IPS-20b (cell line): ENCODE results near the gene UBN2.

Experiments used
- H3K27ac ChIP-seq: one replicate; pipeline ENCODE4 v1.5.1; 2013; ENCODE audit warnings: low read length
- H3K27me3 ChIP-seq: 2 replicates; pipeline ENCODE4 v1.6.1; 2013; ENCODE audit warnings: mild to moderate bottlenecking, low read length, inconsistent platforms; ENCODE audit not compliant: insufficient read depth
- H3K36me3 ChIP-seq: 2 replicates; pipeline ENCODE4 v1.6.1; 2013; ENCODE audit warnings: low read depth, mild to moderate bottlenecking, inconsistent platforms, low read length, moderate library complexity; ENCODE audit not compliant: insufficient read depth
- H3K4me1 ChIP-seq: 2 replicates; pipeline ENCODE4 v1.6.1; 2013; ENCODE audit warnings: mild to moderate bottlenecking, control low read depth, inconsistent platforms, low read length, moderate library complexity; ENCODE audit not compliant: insufficient read depth
- H3K4me3 ChIP-seq: 2 replicates; pipeline ENCODE4 v1.5.1; 2013; ENCODE audit warnings: mild to moderate bottlenecking, low read length, inconsistent platforms
- H3K9ac ChIP-seq: 2 replicates; pipeline ENCODE4 v1.6.1; 2013; ENCODE audit warnings: low read depth, mild to moderate bottlenecking, inconsistent platforms, low read length, moderate library complexity
- H3K9me3 ChIP-seq: 2 replicates; pipeline ENCODE4 v1.6.1; 2013; ENCODE audit warnings: mild to moderate bottlenecking, low read depth, low read length, inconsistent platforms; ENCODE audit not compliant: insufficient read depth

UBN2 gene

DNA sequence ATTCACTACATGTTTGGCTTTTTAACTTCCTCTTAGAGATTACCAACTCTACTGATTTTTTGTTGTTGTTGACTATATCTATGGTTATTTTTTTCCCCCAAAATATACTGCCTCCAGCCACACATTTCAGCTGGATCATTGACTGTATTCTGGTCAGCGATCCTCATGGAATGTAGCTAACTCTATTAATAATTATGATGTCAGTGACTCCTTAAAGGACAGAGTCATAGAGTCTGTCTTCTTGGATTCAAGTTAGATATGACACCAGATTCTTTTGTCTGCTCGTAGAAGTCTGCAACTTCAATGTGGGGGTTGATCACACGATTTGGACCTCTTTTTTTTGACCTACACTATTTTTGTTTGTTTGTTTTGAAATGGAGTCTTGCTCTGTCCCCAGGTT, 33.2 kb downstream of the UBN2 start:
- Histone ChIP-seq H3K27ac (no peak overlapping the region), H3K36me3 (peaks cover 85% of the 10 kb centered on the region), H3K9ac (no peak overlapping the region), H3K9me3 (no peaks in the 10 kb centered on the region), H3K27me3 (no peaks in the 10 kb centered on the region), H3K4me3 (no peak overlapping the region), H3K4me1 (no peaks in the 10 kb centered on the region)

DNA sequence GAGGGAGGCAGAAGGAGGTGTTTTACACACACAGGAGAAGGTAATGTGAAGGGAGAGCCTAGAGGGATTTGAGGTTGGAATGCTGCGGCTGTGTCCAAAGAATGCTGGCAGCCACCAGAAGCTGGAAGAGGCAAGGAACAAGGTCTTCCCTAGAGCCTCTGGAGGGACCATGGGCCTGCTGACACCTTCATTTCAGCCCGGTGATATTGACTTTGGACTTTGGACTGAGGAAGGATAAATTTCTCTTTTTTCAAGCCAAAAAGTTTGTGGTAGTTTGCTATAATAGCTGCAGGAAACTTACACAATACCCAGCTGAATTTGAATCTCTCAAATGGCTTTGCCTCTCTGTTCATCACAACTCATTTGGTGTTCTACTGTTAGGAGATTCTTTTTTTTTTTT, 34.6 kb downstream of the UBN2 start:
- no peak overlapping the region for H3K9ac ChIP-seq
- H3K4me3 ChIP-seq = no peak overlapping the region
- H3K27me3 ChIP-seq = no peaks in the 10 kb centered on the region
- no peaks in the 10 kb centered on the region for H3K4me1 ChIP-seq
- H3K36me3 ChIP-seq = peaks cover 84% of the 10 kb centered on the region
- H3K9me3 ChIP-seq = no peaks in the 10 kb centered on the region
- H3K27ac ChIP-seq = no peak overlapping the region

DNA sequence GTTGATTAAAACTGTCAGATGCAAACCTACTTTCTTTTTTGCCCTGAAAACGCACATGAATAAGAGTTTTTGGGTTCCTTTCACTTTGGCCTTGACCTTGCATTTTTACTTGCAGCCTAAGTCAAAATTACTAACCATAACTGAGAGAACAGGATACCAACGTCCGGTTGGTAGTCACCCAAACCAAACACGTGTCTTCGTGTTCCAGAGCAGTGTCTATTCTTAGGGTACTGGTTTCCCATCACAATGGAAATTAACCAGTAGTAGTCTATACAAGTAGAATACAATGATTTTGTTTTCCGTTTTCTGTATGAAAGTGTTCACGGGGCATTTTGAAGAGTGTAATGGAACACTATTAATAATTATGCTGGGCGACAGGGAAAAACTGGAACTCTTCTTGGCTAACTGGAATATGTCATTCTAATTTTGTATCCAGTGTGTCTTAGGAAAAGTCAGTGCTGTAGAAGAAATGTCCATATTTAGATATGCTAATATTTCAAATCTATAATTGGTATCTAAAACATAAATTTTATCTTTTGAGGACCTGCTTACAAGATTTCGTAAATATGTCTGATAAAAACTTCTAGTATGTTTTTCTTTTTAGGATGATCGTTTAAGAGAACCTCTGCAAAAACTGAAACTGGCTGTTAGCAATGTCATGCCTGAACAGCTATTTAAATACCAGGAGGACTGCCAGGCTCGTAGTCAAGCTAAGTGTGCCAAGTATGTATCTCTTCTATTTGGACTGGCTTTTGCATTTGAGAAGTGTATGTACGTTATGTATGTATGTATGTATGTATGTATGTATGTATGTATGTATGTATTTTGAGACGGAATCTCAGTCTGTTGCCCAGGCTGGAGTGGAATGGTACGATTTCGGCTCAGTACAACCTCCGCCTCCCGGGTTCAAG, 40.9 kb downstream of the UBN2 start:
- H3K27ac ChIP-seq = no peak overlapping the region
- H3K9me3 ChIP-seq = no peaks in the 10 kb centered on the region
- H3K27me3 ChIP-seq = no peaks in the 10 kb centered on the region
- peaks cover 85% of the 10 kb centered on the region for H3K36me3 ChIP-seq
- H3K4me1 ChIP-seq = no peaks in the 10 kb centered on the region
- no peak overlapping the region for H3K4me3 ChIP-seq
- H3K9ac ChIP-seq = no peak overlapping the region

DNA sequence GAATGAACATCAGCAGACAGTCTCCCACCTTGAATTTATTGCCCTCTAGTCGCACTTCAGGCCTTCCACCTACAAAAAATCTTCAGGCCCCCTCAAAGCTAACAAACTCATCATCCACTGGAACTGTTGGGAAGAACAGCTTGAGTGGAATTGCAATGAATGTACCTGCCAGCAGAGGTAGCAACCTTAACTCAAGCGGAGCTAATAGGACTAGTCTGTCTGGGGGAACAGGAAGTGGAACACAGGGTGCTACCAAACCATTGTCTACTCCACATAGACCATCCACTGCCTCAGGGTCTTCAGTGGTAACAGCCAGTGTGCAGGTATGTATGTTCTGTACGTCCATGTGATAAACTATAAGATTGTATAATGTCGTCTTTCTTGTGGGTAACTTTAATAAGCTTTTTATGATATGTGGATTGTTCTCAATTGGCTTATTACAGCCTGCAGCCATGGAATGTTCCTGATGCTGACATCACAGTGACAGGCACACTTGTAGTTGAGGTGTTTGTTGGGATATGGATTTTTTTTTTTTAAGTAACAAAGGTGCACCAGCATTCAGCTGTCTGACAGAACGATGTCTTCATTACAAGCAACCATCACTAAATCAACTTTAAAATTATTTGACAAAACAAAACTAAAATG, 53.3 kb downstream of the UBN2 start:
- Histone ChIP-seq H3K27me3 (no peaks in the 10 kb centered on the region), H3K27ac (no peak overlapping the region), H3K9me3 (no peaks in the 10 kb centered on the region), H3K4me1 (no peaks in the 10 kb centered on the region), H3K4me3 (no peak overlapping the region), H3K36me3 (peaks cover 50% of the 10 kb centered on the region), H3K9ac (no peak overlapping the region)

DNA sequence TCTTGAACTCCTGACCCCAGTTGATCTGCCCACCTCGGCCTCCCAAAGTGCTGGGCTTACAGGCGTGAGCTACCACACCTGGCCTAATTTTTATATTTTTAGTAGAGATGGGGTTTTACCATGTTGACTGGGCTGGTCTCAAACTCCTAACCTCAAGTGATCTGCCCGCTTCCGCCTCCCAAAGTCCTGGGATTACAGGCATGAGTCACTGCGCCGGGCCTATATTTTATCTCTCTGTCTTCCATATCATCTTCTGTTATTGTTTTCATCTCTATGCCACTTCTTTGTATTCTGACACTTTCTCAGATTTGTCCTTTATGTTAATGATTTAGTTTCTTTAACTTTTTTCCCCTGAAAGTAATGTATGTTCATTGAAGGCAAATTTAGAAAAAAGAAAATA, 55.1 kb downstream of the UBN2 start:
- H3K4me1 ChIP-seq = no peaks in the 10 kb centered on the region

DNA sequence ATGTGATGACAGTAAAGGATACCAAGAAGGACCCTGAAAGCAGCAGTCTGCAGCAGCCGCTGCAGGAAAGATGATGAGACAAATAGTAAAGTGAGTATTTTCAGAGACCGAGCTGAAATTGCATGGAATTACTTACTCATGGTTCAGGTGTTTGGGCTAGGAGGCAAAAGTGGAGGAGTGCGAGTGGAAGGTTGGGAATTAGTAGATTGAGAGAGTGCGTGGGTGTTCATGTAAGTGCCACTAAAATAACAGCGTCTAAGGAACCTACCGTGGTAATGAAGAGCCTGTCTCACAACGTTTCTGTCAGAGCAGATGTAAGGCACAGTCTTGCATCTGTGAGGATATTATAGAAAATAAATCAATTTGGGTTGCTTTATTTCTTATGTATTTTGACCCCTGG, 61.8 kb downstream of the UBN2 start:
- H3K9ac ChIP-seq = no peak overlapping the region
- peaks cover 31% of the 10 kb centered on the region; the same call in 1 of the 2 replicates for H3K36me3 ChIP-seq
- no peaks in the 10 kb centered on the region for H3K4me1 ChIP-seq
- no peak overlapping the region for H3K27ac ChIP-seq
- no peaks in the 10 kb centered on the region for H3K27me3 ChIP-seq
- H3K9me3 ChIP-seq = no peaks in the 10 kb centered on the region
- no peak overlapping the region for H3K4me3 ChIP-seq

More for the DNA sequence above, 55.1 kb downstream of the UBN2 start:
- Histone ChIP-seq H3K4me3 (no peak overlapping the region), H3K9ac (no peak overlapping the region), H3K27me3 (no peaks in the 10 kb centered on the region), H3K36me3 (peaks cover 52% of the 10 kb centered on the region), H3K9me3 (no peaks in the 10 kb centered on the region), H3K27ac (no peak overlapping the region)

DNA sequence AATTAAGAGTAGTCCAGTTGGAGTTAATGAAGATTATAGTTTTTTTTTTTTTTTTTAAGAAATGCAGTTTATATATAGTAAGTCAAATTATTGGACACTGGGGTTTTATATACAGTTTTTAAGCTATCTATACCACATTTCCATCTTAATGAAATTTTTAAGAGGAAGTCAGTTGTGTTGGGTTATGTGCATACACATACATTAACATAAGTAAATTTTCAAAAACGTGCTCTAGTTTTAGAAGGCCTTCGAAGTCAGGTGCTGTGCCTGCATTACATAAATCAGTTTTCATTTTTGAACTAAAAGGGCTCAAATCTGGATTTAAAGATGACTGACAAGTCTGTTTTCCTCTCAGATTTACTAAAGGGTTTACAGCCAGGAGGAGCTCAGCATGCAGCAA, 62.5 kb downstream of the UBN2 start:
- Histone ChIP-seq H3K4me3 (no peak overlapping the region), H3K27ac (no peak overlapping the region), H3K4me1 (no peaks in the 10 kb centered on the region), H3K9me3 (no peaks in the 10 kb centered on the region), H3K27me3 (no peaks in the 10 kb centered on the region), H3K36me3 (peaks cover 36% of the 10 kb centered on the region; the same call in 1 of the 2 replicates), H3K9ac (no peak overlapping the region)

DNA sequence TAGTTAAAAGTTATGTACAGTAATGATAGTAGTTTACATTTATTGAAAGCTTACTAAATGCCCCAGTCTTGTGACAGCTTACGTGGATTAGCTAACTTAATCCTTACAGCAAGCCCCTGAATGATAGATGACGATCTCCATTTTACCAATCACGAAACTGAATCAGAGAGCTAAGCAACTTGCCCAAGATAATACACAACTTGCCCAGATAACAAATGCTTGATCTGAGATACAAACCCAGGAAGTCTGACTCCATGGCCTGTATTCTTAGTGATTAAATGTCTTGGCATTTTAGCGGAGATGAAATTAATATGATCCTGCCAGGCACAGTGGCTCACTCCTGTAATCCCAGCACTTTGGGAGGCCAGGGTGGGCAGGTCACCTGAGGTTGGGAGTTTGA, 63.2 kb downstream of the UBN2 start:
- no peaks in the 10 kb centered on the region for H3K27me3 ChIP-seq
- H3K9me3 ChIP-seq = no peaks in the 10 kb centered on the region
- no peaks in the 10 kb centered on the region for H3K4me1 ChIP-seq
- no peak overlapping the region for H3K4me3 ChIP-seq
- H3K27ac ChIP-seq = no peak overlapping the region
- H3K9ac ChIP-seq = no peak overlapping the region
- H3K36me3 ChIP-seq = peaks cover 43% of the 10 kb centered on the region; the same call in 1 of the 2 replicates

DNA sequence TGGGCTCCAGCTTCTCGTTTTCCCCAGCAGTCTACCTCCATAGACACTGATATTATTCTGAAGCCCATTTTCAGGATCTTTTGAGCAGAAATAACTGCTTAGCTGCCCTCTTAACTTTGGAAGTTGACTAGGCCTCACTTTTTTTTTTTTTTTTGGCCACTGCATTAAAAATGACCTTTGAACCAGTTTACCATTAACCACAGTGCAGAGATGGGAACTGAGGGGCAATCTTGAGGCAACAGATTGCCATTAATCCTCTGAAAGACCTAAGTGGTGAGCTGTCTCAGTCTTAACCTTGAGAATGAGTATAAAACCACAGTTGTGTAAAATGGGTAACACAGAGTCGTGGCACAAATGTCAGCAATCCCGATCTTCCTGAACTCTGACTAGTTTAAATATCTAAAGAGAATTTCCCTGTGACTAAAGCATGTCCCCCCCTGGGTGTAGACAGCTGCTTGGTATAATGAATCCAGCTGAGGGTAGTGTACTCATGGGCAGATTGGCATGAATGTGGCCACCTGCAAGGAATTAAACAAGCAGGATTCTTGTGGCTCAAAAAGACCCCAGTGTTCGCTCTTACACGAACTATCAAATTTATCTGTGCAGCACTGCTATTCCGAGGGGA, 64.0 kb downstream of the UBN2 start:
- H3K9me3 ChIP-seq = no peaks in the 10 kb centered on the region
- H3K36me3 ChIP-seq = peaks cover 51% of the 10 kb centered on the region
- no peaks in the 10 kb centered on the region for H3K27me3 ChIP-seq
- H3K27ac ChIP-seq = no peak overlapping the region
- no peak overlapping the region for H3K4me3 ChIP-seq
- H3K9ac ChIP-seq = no peak overlapping the region; the same call in 1 of the 2 replicates
- no peaks in the 10 kb centered on the region for H3K4me1 ChIP-seq

DNA sequence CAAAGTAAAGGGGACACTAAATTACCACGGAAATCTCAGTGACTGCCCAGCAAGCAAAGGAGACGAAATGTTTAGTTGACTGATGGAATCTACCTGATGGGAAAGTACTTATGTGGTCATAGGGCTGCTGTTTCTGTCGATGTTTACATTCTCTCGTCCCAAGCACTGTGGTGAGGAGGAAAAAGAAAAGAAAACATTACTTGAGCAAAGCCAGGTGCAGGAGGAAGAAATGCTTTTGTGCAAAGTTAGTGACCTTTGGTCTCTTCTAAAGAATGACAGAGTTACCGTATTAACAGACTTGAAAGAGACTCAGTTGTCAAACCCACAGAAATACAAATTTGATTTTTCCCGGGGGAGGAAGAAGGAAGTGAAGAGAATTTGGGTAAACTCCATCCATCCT, 66.8 kb downstream of the UBN2 start:
- no peak overlapping the region for H3K9ac ChIP-seq
- H3K4me3 ChIP-seq = no peak overlapping the region
- no peaks in the 10 kb centered on the region for H3K9me3 ChIP-seq
- no peak overlapping the region for H3K27ac ChIP-seq
- no peaks in the 10 kb centered on the region for H3K27me3 ChIP-seq
- peaks cover 51% of the 10 kb centered on the region for H3K36me3 ChIP-seq
- H3K4me1 ChIP-seq = no peaks in the 10 kb centered on the region

DNA sequence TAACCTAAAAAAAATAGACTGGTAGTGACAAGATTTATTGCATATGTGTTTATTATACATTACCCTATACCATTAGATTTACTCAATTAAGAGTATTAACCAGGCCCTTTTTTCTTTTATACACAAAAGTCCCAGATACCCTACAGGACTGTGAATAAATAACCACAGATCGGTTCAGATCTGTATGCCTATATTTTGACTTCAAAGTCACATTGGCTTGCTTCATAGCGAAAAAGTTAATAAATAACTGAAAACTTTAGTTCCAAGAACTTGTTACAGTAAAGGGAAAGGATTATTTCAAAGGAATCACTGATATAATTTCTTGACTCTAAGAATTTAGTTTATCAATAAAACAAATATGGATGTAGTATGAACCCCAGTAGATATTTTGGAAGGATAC, 68.3 kb downstream of the UBN2 start:
- H3K4me3 ChIP-seq = no peak overlapping the region
- H3K36me3 ChIP-seq = peaks cover 47% of the 10 kb centered on the region
- no peaks in the 10 kb centered on the region for H3K9me3 ChIP-seq
- no peak overlapping the region for H3K9ac ChIP-seq
- no peak overlapping the region for H3K27ac ChIP-seq
- H3K27me3 ChIP-seq = no peaks in the 10 kb centered on the region
- no peaks in the 10 kb centered on the region for H3K4me1 ChIP-seq
